Brain microvascular endothelial cell (primary cell): ENCODE measurements around the gene TUBB2A.
"Not testable (repeated sequence)": the region's sequence is repeated elsewhere in the genome, so short reads cannot be mapped to it uniquely, and the experiment has no call there.

Experiments
- DNase-seq: peaks from one replicate; pipeline ENCODE4 v3.0.0-alpha.2; 2020
- H3K27ac ChIP-seq: fragments of 250-450 bp; sonication (Bioruptor Pico); 2 replicates; pipeline ENCODE4 v1.5.1; 2020; ENCODE audit warnings: mild to moderate bottlenecking, moderate library complexity
- H3K27me3 ChIP-seq: fragments of 250-450 bp; sonication (Bioruptor Pico); replicated peaks from 2 replicates; pipeline ENCODE4 v1.5.1; 2020; ENCODE audit warnings: mild to moderate bottlenecking
- H3K36me3 ChIP-seq: fragments of 250-450 bp; sonication (Bioruptor Pico); replicated peaks from 2 replicates; pipeline ENCODE4 v1.5.1; 2020; ENCODE audit warnings: mild to moderate bottlenecking
- H3K4me3 ChIP-seq: 2 replicates; pipeline ENCODE4 v1.5.1; 2011; ENCODE audit warnings: low read depth, mild to moderate bottlenecking, control low read depth, low read length, moderate library complexity
- CTCF ChIP-seq: IDR thresholded peaks from 2 replicates; pipeline ENCODE4 v1.5.1; 2011; ENCODE audit warnings: low read depth, mild to moderate bottlenecking, moderate library complexity, low read length, control low read depth, inconsistent platforms; ENCODE audit errors: missing control alignments
- in situ Hi-C: cut with HindIII; loops from 2 replicates; pipeline ENCODE4 v1.10.0; 2017; ENCODE audit warnings: low sequenced_read_pairs, low pct_ligation_motif_present

TUBB2A gene

GRCh38 chr6:3175715-3176402, 18.5 kb upstream of the TUBB2A start:
- H3K27me3 ChIP-seq, result no peaks in the 10 kb centered on the region
- no peak overlapping the region for H3K27ac ChIP-seq
- no peaks in the 10 kb centered on the region for H3K36me3 ChIP-seq
- DNase-seq, result no peak
- in situ Hi-C loops, result no loop called here
- H3K4me3 ChIP-seq, result no peak overlapping the region
- no peak for TF ChIP-seq CTCF

- H3K27me3 ChIP-seq, DNase-seq, in situ Hi-C loops, H3K4me3 ChIP-seq, H3K36me3 ChIP-seq, H3K27ac ChIP-seq: not testable (repeated sequence)
Observed at GRCh38 chr6:3173636-3174089, 16.3 kb upstream of the TUBB2A start.

- H3K4me3 ChIP-seq, in situ Hi-C loops, H3K27ac ChIP-seq, H3K36me3 ChIP-seq, DNase-seq, H3K27me3 ChIP-seq: not testable (repeated sequence)
Observed at GRCh38 chr6:3172789-3173188, 15.4 kb upstream of the TUBB2A start.

GRCh38 chr6:3171313-3172175, 14.2 kb upstream of the TUBB2A start:
- H3K27me3 ChIP-seq, H3K4me3 ChIP-seq, H3K36me3 ChIP-seq, in situ Hi-C loops: not testable (repeated sequence)
- peak; percentile 73 for DNase-seq
- peak overlapping the region; percentile 53 for H3K27ac ChIP-seq

GRCh38 chr6:3170676-3171075, 13.3 kb upstream of the TUBB2A start:
- in situ Hi-C loops, H3K36me3 ChIP-seq, H3K27me3 ChIP-seq, DNase-seq, H3K4me3 ChIP-seq, H3K27ac ChIP-seq: not testable (repeated sequence)

- H3K36me3 ChIP-seq, H3K27ac ChIP-seq, in situ Hi-C loops, DNase-seq, H3K27me3 ChIP-seq, H3K4me3 ChIP-seq: not testable (repeated sequence)
Observed at GRCh38 chr6:3168046-3168445, 10.7 kb upstream of the TUBB2A start.

- peak overlapping the region; percentile 91 for H3K27ac ChIP-seq
- H3K27me3 ChIP-seq, DNase-seq, in situ Hi-C loops, H3K36me3 ChIP-seq, H3K4me3 ChIP-seq: not testable (repeated sequence)
Observed at GRCh38 chr6:3166535-3167225, 9.3 kb upstream of the TUBB2A start.

GRCh38 chr6:3165631-3166534, 8.5 kb upstream of the TUBB2A start:
- no peaks in the 10 kb centered on the region for H3K27me3 ChIP-seq
- TF ChIP-seq CTCF, result no peak
- H3K36me3 ChIP-seq, result no peaks in the 10 kb centered on the region
- DNase-seq, result peak; percentile 64
- H3K27ac ChIP-seq, result peak overlapping the region; percentile 91
- H3K4me3 ChIP-seq, result no peak overlapping the region
- in situ Hi-C loops, result no loop called here
